ENCODE results near the gene KCTD17. TPM values are rescaled to one million over a fixed set of nuclear protein-coding genes. Genes with fewer than 3 reads are reported as not detected.

The KCTD17 gene
- total and polyA plus RNA-seq, 2 of the 13 experiments (the other 11 are each of a cell fraction or from before 2014, with no cell fraction given) = 5.3 to 11.7 TPM

DNA sequence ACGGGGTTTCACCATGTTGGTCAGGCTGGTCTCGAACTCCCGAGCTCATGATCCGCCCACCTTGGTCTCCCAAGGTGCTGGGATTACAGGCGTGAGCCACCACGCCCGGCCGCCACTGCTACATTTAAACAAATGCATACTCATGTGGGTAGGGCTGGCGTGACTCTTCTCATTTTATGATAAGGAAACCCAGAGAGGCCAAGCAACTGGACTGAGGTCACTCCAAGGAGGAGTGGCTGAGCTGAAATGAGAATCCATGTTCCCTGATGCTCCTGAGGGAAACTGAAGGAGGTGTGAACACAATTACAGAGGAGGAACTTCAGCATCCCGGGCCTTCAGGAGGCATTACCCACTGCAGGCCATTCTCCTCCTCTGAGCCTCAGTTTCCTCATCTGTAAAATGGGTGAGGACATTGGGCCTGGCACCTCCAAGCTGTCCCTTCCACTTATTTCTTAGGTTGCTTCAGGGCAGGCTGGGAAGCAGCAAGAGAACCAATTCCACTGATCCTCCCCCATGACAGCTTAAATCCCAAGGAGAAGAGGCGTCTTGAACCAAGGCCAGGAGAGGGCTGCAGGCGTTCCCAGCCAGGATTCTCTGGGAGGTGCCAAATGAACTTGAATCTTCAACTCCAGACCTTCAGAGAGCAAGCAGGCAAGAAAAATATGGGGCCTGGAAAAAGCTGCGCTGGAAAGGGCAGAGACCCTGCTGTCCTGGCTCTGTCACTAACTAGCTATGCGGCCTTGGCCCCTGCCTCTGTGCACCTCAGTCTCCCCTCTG, 35.2 kb upstream of the KCTD17 start:
- peaks cover 5 to 15% of the 10 kb centered on the region in 2 experiments for H3K36me3 ChIP-seq (replicated peaks in 1 of 2; ENCODE audit: control insufficient read depth in 1 of 2, insufficient read depth in 2 of 2, low read length in 2 of 2)
- peak overlapping the region in 1 of 3 experiments; percentile 92; a peak in 1 of 6 replicates for H3K4me3 ChIP-seq (replicated peaks in 1 of 3; ENCODE audit: insufficient read depth in 1 of 3, low read depth in 2 of 3, low read length in 3 of 3)
- no TSS peak for BruUV-seq (replicated peaks)
- in situ Hi-C loops (cut with HindIII; ENCODE audit: extremely low pct_ligation_motif_present, low pct_unique_long_range_greater_than_20kb) (no loop called here), intact Hi-C loops (cut with micrococcal nuclease; ENCODE audit: unreplicated experiment) (no loop called here)
- H3K79me2 ChIP-seq (ENCODE audit: insufficient read depth, low read length) = peaks cover 44% of the 10 kb centered on the region
- no peak overlapping the region for H3K27ac ChIP-seq (ENCODE audit: extremely low read length, insufficient read depth, low read length)
- no peak for DNase-seq (ENCODE audit: low spot score)
- no peaks in the 10 kb centered on the region for H3K9me3 ChIP-seq (ENCODE audit: low read length)
- ChIA-PET CTCF (ENCODE audit: low intra/inter-chr PET ratio, low total read pairs) (no interaction called here), POLR2A (interaction anchor here (0.7 to 11.6 kb wide), 4 partner anchors 15 to 88 kb away, joined by 3 to 383 read pairs (median 80); partner anchors contain the start of gene KCTD17)
- H4K20me1 ChIP-seq (ENCODE audit: insufficient read depth, low read length) = peaks cover 29% of the 10 kb centered on the region
- peak overlapping the region; percentile 95; the same call in 1 of the 2 replicates for H3K9ac ChIP-seq (ENCODE audit: insufficient read depth, low read depth, low read length)
- H2AFZ ChIP-seq (ENCODE audit: low read length) = no peak overlapping the region
- H3K4me2 ChIP-seq (ENCODE audit: low read depth, low read length) = peak overlapping the region; percentile 91
- no peak for FAIRE-seq
- WGBS (ENCODE audit: low lambda C conversion rate) = 93% methylated on average over 13 of the region's 14 CpGs
- ATAC-seq = no peak
- H3K4me1 ChIP-seq (ENCODE audit: insufficient read depth, low read length) = peaks cover 56% of the 10 kb centered on the region
- H3K27me3 ChIP-seq (ENCODE audit: control insufficient read depth in 1 of 2, insufficient read depth in 2 of 2, low read length in 2 of 2) = no peaks in the 10 kb centered on the region; a peak in 1 of 5 replicates
- TF ChIP-seq ZBTB38 (CRISPR knock-in tag; IDR thresholded peaks at IDR 0.05) = 0 out of 2 replicates have a peak, but pooled peaks have one; percentile 15
- peak; percentile 92 for TF ChIP-seq ZNF629 (CRISPR knock-in tag; conservative IDR thresholded peaks at IDR 0.05)
- TF ChIP-seq, protein P1, sequence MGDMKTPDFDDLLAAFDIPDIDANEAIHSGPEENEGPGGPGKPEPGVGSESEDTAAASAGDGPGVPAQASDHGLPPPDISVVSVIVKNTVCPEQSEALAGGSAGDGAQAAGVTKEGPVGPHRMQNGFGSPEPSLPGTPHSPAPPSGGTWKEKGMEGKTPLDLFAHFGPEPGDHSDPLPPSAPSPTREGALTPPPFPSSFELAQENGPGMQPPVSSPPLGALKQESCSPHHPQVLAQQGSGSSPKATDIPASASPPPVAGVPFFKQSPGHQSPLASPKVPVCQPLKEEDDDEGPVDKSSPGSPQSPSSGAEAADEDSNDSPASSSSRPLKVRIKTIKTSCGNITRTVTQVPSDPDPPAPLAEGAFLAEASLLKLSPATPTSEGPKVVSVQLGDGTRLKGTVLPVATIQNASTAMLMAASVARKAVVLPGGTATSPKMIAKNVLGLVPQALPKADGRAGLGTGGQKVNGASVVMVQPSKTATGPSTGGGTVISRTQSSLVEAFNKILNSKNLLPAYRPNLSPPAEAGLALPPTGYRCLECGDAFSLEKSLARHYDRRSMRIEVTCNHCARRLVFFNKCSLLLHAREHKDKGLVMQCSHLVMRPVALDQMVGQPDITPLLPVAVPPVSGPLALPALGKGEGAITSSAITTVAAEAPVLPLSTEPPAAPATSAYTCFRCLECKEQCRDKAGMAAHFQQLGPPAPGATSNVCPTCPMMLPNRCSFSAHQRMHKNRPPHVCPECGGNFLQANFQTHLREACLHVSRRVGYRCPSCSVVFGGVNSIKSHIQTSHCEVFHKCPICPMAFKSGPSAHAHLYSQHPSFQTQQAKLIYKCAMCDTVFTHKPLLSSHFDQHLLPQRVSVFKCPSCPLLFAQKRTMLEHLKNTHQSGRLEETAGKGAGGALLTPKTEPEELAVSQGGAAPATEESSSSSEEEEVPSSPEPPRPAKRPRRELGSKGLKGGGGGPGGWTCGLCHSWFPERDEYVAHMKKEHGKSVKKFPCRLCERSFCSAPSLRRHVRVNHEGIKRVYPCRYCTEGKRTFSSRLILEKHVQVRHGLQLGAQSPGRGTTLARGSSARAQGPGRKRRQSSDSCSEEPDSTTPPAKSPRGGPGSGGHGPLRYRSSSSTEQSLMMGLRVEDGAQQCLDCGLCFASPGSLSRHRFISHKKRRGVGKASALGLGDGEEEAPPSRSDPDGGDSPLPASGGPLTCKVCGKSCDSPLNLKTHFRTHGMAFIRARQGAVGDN (CRISPR knock-in tag; IDR thresholded peaks at IDR 0.05) = 0 out of 2 replicates have a peak, but pooled peaks have one; percentile 32
- no peak for TF ChIP-seq CENPX (CRISPR knock-in tag; IDR thresholded peaks at IDR 0.05)
- TF ChIP-seq ZMYM2 (CRISPR knock-in tag; IDR thresholded peaks at IDR 0.05) = no peak
- TF ChIP-seq PHB2 (IDR thresholded peaks at IDR 0.05; ENCODE audit: partially characterized antibody) = no peak
- TF ChIP-seq ZMYM3 (CRISPR knock-in tag; IDR thresholded peaks at IDR 0.05) = 0 out of 2 replicates have a peak, but pooled peaks have one; percentile 41
- TF ChIP-seq, protein P2, sequence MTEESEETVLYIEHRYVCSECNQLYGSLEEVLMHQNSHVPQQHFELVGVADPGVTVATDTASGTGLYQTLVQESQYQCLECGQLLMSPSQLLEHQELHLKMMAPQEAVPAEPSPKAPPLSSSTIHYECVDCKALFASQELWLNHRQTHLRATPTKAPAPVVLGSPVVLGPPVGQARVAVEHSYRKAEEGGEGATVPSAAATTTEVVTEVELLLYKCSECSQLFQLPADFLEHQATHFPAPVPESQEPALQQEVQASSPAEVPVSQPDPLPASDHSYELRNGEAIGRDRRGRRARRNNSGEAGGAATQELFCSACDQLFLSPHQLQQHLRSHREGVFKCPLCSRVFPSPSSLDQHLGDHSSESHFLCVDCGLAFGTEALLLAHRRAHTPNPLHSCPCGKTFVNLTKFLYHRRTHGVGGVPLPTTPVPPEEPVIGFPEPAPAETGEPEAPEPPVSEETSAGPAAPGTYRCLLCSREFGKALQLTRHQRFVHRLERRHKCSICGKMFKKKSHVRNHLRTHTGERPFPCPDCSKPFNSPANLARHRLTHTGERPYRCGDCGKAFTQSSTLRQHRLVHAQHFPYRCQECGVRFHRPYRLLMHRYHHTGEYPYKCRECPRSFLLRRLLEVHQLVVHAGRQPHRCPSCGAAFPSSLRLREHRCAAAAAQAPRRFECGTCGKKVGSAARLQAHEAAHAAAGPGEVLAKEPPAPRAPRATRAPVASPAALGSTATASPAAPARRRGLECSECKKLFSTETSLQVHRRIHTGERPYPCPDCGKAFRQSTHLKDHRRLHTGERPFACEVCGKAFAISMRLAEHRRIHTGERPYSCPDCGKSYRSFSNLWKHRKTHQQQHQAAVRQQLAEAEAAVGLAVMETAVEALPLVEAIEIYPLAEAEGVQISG (CRISPR knock-in tag; IDR thresholded peaks at IDR 0.05) = 0 out of 2 replicates have a peak, but pooled peaks have one; percentile 11
- TF ChIP-seq RBFOX2 (IDR thresholded peaks at IDR 0.05; ENCODE audit: low read depth, low read length) = 0 out of 2 replicates have a peak, but pooled peaks have one; percentile 36
- no peak for TF ChIP-seq EED (CRISPR knock-in tag; IDR thresholded peaks at IDR 0.05)
- TF ChIP-seq POLR2AphosphoS5 (IDR thresholded peaks at IDR 0.05; ENCODE audit: low read depth, low read length) = 0 out of 2 replicates have a peak, but pooled peaks have one; percentile 3
- TF ChIP-seq, protein P3, sequence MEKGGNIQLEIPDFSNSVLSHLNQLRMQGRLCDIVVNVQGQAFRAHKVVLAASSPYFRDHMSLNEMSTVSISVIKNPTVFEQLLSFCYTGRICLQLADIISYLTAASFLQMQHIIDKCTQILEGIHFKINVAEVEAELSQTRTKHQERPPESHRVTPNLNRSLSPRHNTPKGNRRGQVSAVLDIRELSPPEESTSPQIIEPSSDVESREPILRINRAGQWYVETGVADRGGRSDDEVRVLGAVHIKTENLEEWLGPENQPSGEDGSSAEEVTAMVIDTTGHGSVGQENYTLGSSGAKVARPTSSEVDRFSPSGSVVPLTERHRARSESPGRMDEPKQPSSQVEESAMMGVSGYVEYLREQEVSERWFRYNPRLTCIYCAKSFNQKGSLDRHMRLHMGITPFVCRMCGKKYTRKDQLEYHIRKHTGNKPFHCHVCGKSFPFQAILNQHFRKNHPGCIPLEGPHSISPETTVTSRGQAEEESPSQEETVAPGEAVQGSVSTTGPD (CRISPR knock-in tag; IDR thresholded peaks at IDR 0.05) = no peak
- no peak for TF ChIP-seq NONO (IDR thresholded peaks at IDR 0.05)
- 0 out of 2 replicates have a peak, but pooled peaks have one; percentile 34 for TF ChIP-seq NONO (CRISPR knock-in tag; conservative IDR thresholded peaks at IDR 0.05)
- TF ChIP-seq DMAP1 (CRISPR knock-in tag; IDR thresholded peaks at IDR 0.05) = no peak
